Keratinocyte (primary cell): ENCODE measurements around the gene OTOP2. TPM values are rescaled to one million over a fixed set of nuclear protein-coding genes. Genes with fewer than 3 reads are reported as not detected.

Experiments
- DNase-seq: peaks from one replicate; pipeline ENCODE4 v3.0.0-alpha.2; 2011; ENCODE audit warnings: low read depth, missing footprints, low spot score
- FAIRE-seq: peaks from 2 replicates; lab custom pipeline; 2011; peaks lifted over from hg19 to GRCh38; lab: Jason Lieb, UNC
- H2AFZ ChIP-seq: 2 replicates; pipeline ENCODE4 v1.6.0; 2012; ENCODE audit warnings: low read length, control low read depth, inconsistent platforms; ENCODE audit not compliant: control insufficient read depth
- H3K27ac ChIP-seq: 2 replicates; pipeline ENCODE4 v1.5.1; 2011; ENCODE audit warnings: low read length; ENCODE audit not compliant: control insufficient read depth, insufficient read depth
- H3K27me3 ChIP-seq: 3 replicates; pipeline ENCODE4 v1.6.0; 2011; ENCODE audit warnings: low read length; ENCODE audit not compliant: control insufficient read depth, insufficient read depth; ENCODE audit errors: extremely low read depth
- H3K36me3 ChIP-seq, 2 experiments: 2 replicates in 1 of 2; 3 replicates in 1 of 2; pipeline ENCODE4 v1.5.1; 2011; ENCODE audit warnings: low read length in 2 of 2, mild to moderate bottlenecking in 1 of 2; ENCODE audit not compliant: control insufficient read depth in 2 of 2, insufficient read depth in 2 of 2; ENCODE audit errors: extremely low read depth in 1 of 2
- H3K4me1 ChIP-seq: 3 replicates; pipeline ENCODE4 v1.5.1; 2011; ENCODE audit warnings: low read length; ENCODE audit not compliant: control insufficient read depth, insufficient read depth; ENCODE audit errors: extremely low read depth
- H3K4me2 ChIP-seq: 3 replicates; pipeline ENCODE4 v1.6.0; 2011; ENCODE audit warnings: low read depth, low read length; ENCODE audit not compliant: control insufficient read depth, insufficient read depth; ENCODE audit errors: extremely low read depth
- H3K4me3 ChIP-seq, 3 experiments: fragments of 200-600 bp in 1 of 3; sonication (generic) in 1 of 3; 2 replicates in 2 of 3; 3 replicates in 1 of 3; pipeline ENCODE4 v1.5.1; 2011 to 2016; ENCODE audit warnings: low read length in 3 of 3, mild to moderate bottlenecking in 3 of 3, control low read depth in 2 of 3, inconsistent platforms in 1 of 3, low read depth in 1 of 3, mixed read lengths in 1 of 3, mixed run types in 1 of 3, moderate library complexity in 1 of 3; ENCODE audit not compliant: control insufficient read depth in 2 of 3, insufficient read depth in 2 of 3; ENCODE audit errors: extremely low read depth in 1 of 3
- H3K79me2 ChIP-seq: 2 replicates; pipeline ENCODE4 v1.6.0; 2012; ENCODE audit warnings: low read length; ENCODE audit not compliant: control insufficient read depth, insufficient read depth
- H3K9ac ChIP-seq: 3 replicates; pipeline ENCODE4 v1.6.0; 2011; ENCODE audit warnings: low read length; ENCODE audit not compliant: control insufficient read depth, insufficient read depth; ENCODE audit errors: extremely low read depth
- H3K9me1 ChIP-seq: 3 replicates; pipeline ENCODE4 v1.6.0; 2011; ENCODE audit warnings: low read length; ENCODE audit not compliant: control insufficient read depth, insufficient read depth; ENCODE audit errors: extremely low read depth
- H3K9me3 ChIP-seq: 2 replicates; pipeline ENCODE4 v1.5.1; 2012; ENCODE audit warnings: low read depth, low read length; ENCODE audit not compliant: control insufficient read depth
- H4K20me1 ChIP-seq: 3 replicates; pipeline ENCODE4 v1.6.0; 2011; ENCODE audit warnings: low read length; ENCODE audit not compliant: control insufficient read depth, insufficient read depth; ENCODE audit errors: extremely low read depth
- CTCF ChIP-seq, 3 experiments: IDR thresholded peaks in 1 of 3; conservative IDR thresholded peaks in 1 of 3; optimal IDR thresholded peaks in 1 of 3; 2 replicates in 2 of 3; 3 replicates in 1 of 3; pipeline versions ENCODE3 to v1.5.1; 2011; ENCODE audit warnings: low read length in 3 of 3, mild to moderate bottlenecking in 3 of 3, moderate library complexity in 2 of 3, control low read depth in 1 of 3, inconsistent platforms in 1 of 3; ENCODE audit not compliant: insufficient read depth in 2 of 3; ENCODE audit errors: extremely low read depth in 1 of 3
- EZH2 ChIP-seq: IDR thresholded peaks from one replicate; pipeline ENCODE4 v1.6.1; 2012; ENCODE audit warnings: inconsistent platforms, mild to moderate bottlenecking, low read length, moderate library complexity
- dilution Hi-C: fragments of 300-500 bp; cut with MboI; formaldehyde crosslinking; loops from one replicate; pipeline ENCODE4 v1.7.0; 2020; ENCODE audit warnings: low sequenced_read_pairs; ENCODE audit not compliant: extremely low pct_ligation_motif_present
- polyA plus RNA-seq, 5 experiments: library from polyadenylated mRNA; depleted of rRNA in 3 of 5; stranded (reverse) in 3 of 5; stranded (forward) in 1 of 5; unstranded in 1 of 5; fragments of >200 nt; gene quantifications; 1 replicate in 1 of 5; 2 replicates in 3 of 5; 3 replicates in 1 of 5; pipeline versions ENCODE4 v1.2.1 to v1.2.3, GENCODE V29; 2011 to 2012; ENCODE audit warnings: missing spikeins in 2 of 5, low read depth in 1 of 5, low replicate concordance in 1 of 5

The OTOP2 gene
- polyA plus RNA-seq, 1 donor (not counting 4 experiments of a cell fraction or from before 2014, with no cell fraction given), result not detected

DNA sequence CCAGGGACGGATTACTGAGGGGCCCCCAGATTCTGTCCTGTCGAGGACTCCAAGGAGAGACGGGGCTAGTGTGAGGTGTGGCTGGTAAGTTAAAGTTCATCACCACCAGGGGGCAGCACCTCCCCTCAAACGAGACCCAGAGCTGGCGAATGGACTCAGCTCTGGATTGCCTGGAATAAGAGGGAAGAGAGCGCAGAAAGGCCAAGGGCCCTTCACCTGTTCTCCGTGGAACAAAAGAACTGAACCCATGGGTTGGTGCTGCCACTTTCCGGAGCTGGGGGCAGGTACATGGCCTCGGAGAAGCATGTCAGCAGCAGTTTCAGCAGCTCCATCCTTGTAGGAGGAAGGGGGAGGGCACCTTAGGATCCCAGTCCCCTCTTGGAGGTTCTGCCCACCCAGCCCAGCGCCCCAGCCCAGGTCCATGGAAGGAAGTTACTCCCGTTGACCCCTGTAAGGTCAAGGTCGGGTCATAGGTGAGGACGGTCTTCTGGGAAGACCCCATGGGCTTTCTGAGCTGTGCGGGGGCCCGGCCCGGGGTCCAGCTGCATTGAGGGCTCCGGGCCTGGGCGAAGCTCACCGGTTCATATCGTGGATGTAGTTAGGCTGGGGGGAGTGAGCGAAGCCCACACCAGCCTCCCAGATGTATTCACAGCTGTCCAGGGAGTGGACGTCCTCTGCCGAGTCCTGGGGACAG, 37.7 kb downstream of the OTOP2 start:
- Histone ChIP-seq H3K4me1 (peaks cover 9% of the 10 kb centered on the region), H3K9me3 (no peaks in the 10 kb centered on the region), H3K9me1 (no peaks in the 10 kb centered on the region), H3K36me3 (no peaks in the 10 kb centered on the region), H4K20me1 (no peaks in the 10 kb centered on the region), H3K27ac (no peak overlapping the region), H3K4me3 (no peak overlapping the region), H3K27me3 (no peaks in the 10 kb centered on the region), H2AFZ (no peak overlapping the region), H3K79me2 (no peaks in the 10 kb centered on the region), H3K9ac (no peak overlapping the region), H3K4me2 (no peak overlapping the region)
- FAIRE-seq (peak; percentile 85), DNase-seq (peak; percentile 50)
- TF ChIP-seq EZH2, result no peak
- TF ChIP-seq CTCF (optimal IDR thresholded peaks at IDR 0.05 in 1 of 3, IDR thresholded peaks at IDR 0.05 in 1 of 3, conservative IDR thresholded peaks at IDR 0.05 in 1 of 3; ENCODE audit: extremely low read depth in 1 of 3, insufficient read depth in 2 of 3, low read length in 3 of 3), result peak; percentile 63 to 91 (median 68)
- dilution Hi-C loops, result no loop called here

DNA sequence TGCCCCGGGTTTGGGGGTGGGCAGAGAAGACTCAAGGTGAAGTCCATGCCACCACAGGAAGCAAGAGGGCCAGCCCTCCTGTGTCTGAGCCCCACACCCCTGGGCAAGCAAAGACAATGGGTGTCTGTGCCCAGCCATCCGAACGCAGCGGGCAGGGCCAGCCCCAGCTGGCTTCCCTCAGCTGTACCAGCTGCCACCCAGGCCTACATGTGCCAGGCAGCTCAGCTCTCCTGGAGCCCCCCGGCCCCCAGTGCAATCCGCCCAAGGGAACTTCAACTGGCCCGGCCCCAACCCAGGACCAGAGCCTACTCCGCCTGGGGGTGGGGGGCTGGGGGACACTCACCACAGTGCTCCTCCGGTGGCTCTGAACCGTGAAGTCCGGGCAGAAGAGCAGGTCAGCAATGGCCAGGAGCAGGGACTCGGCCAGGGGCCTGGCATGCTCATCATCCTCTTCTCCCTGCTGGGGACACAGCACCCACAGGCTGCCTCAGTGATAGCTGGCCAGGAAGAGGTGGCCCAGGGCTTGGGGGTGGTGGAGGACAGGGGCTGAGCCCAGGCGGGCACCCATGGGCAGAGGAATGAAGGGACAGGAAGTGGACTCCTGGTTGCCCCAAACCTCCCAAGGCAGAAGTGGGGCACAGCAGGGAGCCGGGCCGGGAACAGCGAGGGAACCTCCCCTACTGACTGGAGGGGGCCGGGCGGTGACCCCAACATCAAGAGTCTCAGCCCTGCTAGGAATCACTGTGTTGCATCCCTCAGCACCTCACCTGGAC, 38.7 kb downstream of the OTOP2 start:
- H3K4me2 ChIP-seq, result no peak overlapping the region
- DNase-seq (no peak), FAIRE-seq (no peak)
- no peak overlapping the region for H3K27ac ChIP-seq
- no peaks in the 10 kb centered on the region for H3K36me3 ChIP-seq
- no peaks in the 10 kb centered on the region for H3K79me2 ChIP-seq
- no peaks in the 10 kb centered on the region for H3K9me1 ChIP-seq
- H3K27me3 ChIP-seq, result no peaks in the 10 kb centered on the region
- TF ChIP-seq EZH2, result no peak
- TF ChIP-seq CTCF (optimal IDR thresholded peaks at IDR 0.05 in 1 of 3, IDR thresholded peaks at IDR 0.05 in 1 of 3, conservative IDR thresholded peaks at IDR 0.05 in 1 of 3; ENCODE audit: extremely low read depth in 1 of 3, insufficient read depth in 2 of 3, low read length in 3 of 3), result no peak
- H4K20me1 ChIP-seq, result no peaks in the 10 kb centered on the region
- H3K4me3 ChIP-seq, result no peak overlapping the region
- dilution Hi-C loops, result no loop called here
- no peak overlapping the region for H2AFZ ChIP-seq
- H3K9me3 ChIP-seq, result no peaks in the 10 kb centered on the region
- H3K4me1 ChIP-seq, result peaks cover 9% of the 10 kb centered on the region
- H3K9ac ChIP-seq, result no peak overlapping the region
